DMS114 treated with DMSO at 0.1 percent for 48 hours (cell line): ENCODE results near the gene CMAS.

Experiments
- DNase-seq: peaks from one replicate; lab custom pipeline; 2025; ENCODE audit not compliant: unreplicated experiment; lab: John Stamatoyannopoulos, UW

CMAS gene

DNA sequence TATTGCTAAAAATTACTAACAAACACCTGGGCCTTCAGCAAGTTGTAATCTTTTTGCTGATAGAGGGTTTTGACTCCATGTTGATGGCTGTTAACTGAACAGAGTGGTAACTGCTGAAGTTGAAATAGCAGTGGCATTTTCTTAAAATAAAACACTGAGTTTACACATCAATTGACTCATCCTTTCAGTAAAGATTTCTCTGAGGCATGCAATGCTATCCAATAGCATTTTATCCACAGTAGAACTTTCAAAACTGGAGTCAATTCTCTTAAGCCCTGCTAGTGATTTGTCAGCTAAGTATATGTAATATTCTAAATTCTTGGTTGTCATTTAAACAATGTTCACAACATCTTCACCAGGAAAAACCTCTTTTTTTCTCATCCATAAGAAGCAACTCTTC, 59.5 kb downstream of the CMAS start:
- DNase-seq, result no peak

GRCh38 chr12:22110176-22110575, 64.2 kb downstream of the CMAS start:
- no peak for DNase-seq
